Colon (tissue), 2 donors: Measurements from ENCODE around the gene FNIP2.

ENCODE experiments used
- FAIRE-seq: peaks from 2 replicates; lab custom pipeline; 2012; peaks lifted over from hg19 to GRCh38; lab: Jason Lieb, UNC
- donor health status: control.
- donor health status: control.

The FNIP2 gene

GRCh38 chr4:158763462-158763861 lies 5.4 kb upstream of the FNIP2 start:
- FAIRE-seq, result no peak

- no peak for FAIRE-seq
Observed at GRCh38 chr4:158766434-158767044, 2.3 kb upstream of the FNIP2 start.

- FAIRE-seq, result no peak
Observed at GRCh38 chr4:158767451-158767850, 1.4 kb upstream of the FNIP2 start.

GRCh38 chr4:158769175-158769921 lies 522 bp downstream of the FNIP2 start:
- no peak for FAIRE-seq

- FAIRE-seq, result no peak
Observed at GRCh38 chr4:158770671-158771070, 1.8 kb downstream of the FNIP2 start.

- no peak for FAIRE-seq
Observed at GRCh38 chr4:158771776-158772175, 3.0 kb downstream of the FNIP2 start.

GRCh38 chr4:158775091-158775651 lies 6.3 kb downstream of the FNIP2 start:
- FAIRE-seq, result no peak

GRCh38 chr4:158776106-158776505 lies 7.3 kb downstream of the FNIP2 start:
- FAIRE-seq, result no peak

GRCh38 chr4:158777423-158778155 lies 8.8 kb downstream of the FNIP2 start:
- FAIRE-seq, result no peak

- no peak for FAIRE-seq
Observed at GRCh38 chr4:158778156-158778711, 9.4 kb downstream of the FNIP2 start.

- FAIRE-seq, result no peak
Observed at GRCh38 chr4:158778712-158779111, 9.9 kb downstream of the FNIP2 start.

- FAIRE-seq, result no peak
Observed at GRCh38 chr4:158781963-158782362, 13.1 kb downstream of the FNIP2 start.

- FAIRE-seq, result no peak
Observed at GRCh38 chr4:158782551-158783360, 13.9 kb downstream of the FNIP2 start.

GRCh38 chr4:158783785-158784184 lies 15.0 kb downstream of the FNIP2 start:
- no peak for FAIRE-seq

- FAIRE-seq, result no peak
Observed at GRCh38 chr4:158785718-158786117, 16.9 kb downstream of the FNIP2 start.

GRCh38 chr4:158786121-158786601 lies 17.3 kb downstream of the FNIP2 start:
- FAIRE-seq, result no peak

- FAIRE-seq, result no peak
Observed at GRCh38 chr4:158786955-158787354, 18.1 kb downstream of the FNIP2 start.

- FAIRE-seq, result no peak
Observed at GRCh38 chr4:158787709-158788475, 19.1 kb downstream of the FNIP2 start.

GRCh38 chr4:158788516-158788915 lies 19.7 kb downstream of the FNIP2 start:
- FAIRE-seq, result no peak

GRCh38 chr4:158789853-158790252 lies 21.0 kb downstream of the FNIP2 start:
- FAIRE-seq, result no peak

- no peak for FAIRE-seq
Observed at GRCh38 chr4:158793021-158793420, 24.2 kb downstream of the FNIP2 start.
